ENCODE data around the gene FMN1.

FMN1 gene

GRCh38 chr15:33119273-33119672 is 75.2 kb downstream of the FMN1 start:
- DNase-seq: no peak

- DNase-seq: no peak
Measured at GRCh38 chr15:33116198-33116597, 78.3 kb downstream of the FMN1 start.

- DNase-seq: no peak
Measured at GRCh38 chr15:33115191-33115861, 79.2 kb downstream of the FMN1 start.

GRCh38 chr15:33114374-33114717 is 80.2 kb downstream of the FMN1 start:
- DNase-seq: peak; percentile 54

GRCh38 chr15:33113666-33114373 is 80.7 kb downstream of the FMN1 start:
- no peak for DNase-seq

GRCh38 chr15:33112541-33113105 is 81.9 kb downstream of the FMN1 start:
- no peak for DNase-seq

GRCh38 chr15:33111041-33111451 is 83.5 kb downstream of the FMN1 start:
- DNase-seq: peak; percentile 69

- DNase-seq: no peak
Measured at GRCh38 chr15:33109345-33109744, 85.2 kb downstream of the FMN1 start.

- DNase-seq: no peak
Measured at GRCh38 chr15:33108518-33108917, 86.0 kb downstream of the FMN1 start.

GRCh38 chr15:33107950-33108349 is 86.6 kb downstream of the FMN1 start:
- no peak for DNase-seq

- DNase-seq: peak; percentile 92
Measured at GRCh38 chr15:33104212-33104611, 90.3 kb downstream of the FMN1 start.

GRCh38 chr15:33101036-33101435 is 93.5 kb downstream of the FMN1 start:
- no peak for DNase-seq

GRCh38 chr15:33100314-33100713 is 94.2 kb downstream of the FMN1 start:
- no peak for DNase-seq

- DNase-seq: peak; percentile 52
Measured at GRCh38 chr15:33099739-33100138, 94.8 kb downstream of the FMN1 start.

- no peak for DNase-seq
Measured at GRCh38 chr15:33099213-33099612, 95.3 kb downstream of the FMN1 start.

GRCh38 chr15:33098094-33099058 is 96.1 kb downstream of the FMN1 start:
- DNase-seq: peak; percentile 93

GRCh38 chr15:33096134-33096533 is 98.4 kb downstream of the FMN1 start:
- no peak for DNase-seq

- no peak for DNase-seq
Measured at GRCh38 chr15:33095641-33096040, 98.9 kb downstream of the FMN1 start.

GRCh38 chr15:33094336-33094735 is 100.2 kb downstream of the FMN1 start:
- DNase-seq: peak; percentile 61

- no peak for DNase-seq
Measured at GRCh38 chr15:33093222-33093621, 101.3 kb downstream of the FMN1 start.

GRCh38 chr15:33091983-33092693 is 102.4 kb downstream of the FMN1 start:
- no peak for DNase-seq
